Measurements from ENCODE around the gene ARSG. TPM values are rescaled to one million over a fixed set of nuclear protein-coding genes. Genes with fewer than 3 reads are reported as not detected.

Gene ARSG
- polyA plus RNA-seq, 3 donors from 2014 or later: 15.0 to 18.7 (median 15.3) TPM

- peaks cover 69 to 76% of the 10 kb centered on the region in 2 donors for H3K4me1 Mint-ChIP-seq
- no peaks in the 10 kb centered on the region for H3K36me3 Mint-ChIP-seq
- peak overlapping the region; percentile 97 to 100 (median 99) for H3K27ac Mint-ChIP-seq
- no peak for DNase-seq
- H3K27me3 Mint-ChIP-seq (ENCODE audit: low read depth in 3 of 3): peaks cover 6 to 26% (median 12%) of the 10 kb centered on the region in 3 donors
- no peaks in the 10 kb centered on the region for H3K9me3 Mint-ChIP-seq
- peak overlapping the region; percentile 97 to 100 (median 99) for H3K4me3 Mint-ChIP-seq
Measured at GRCh38 chr17:68289936-68290267, 1.4 kb upstream of the ARSG start.

- peak; percentile 87 to 88 (median 88) for DNase-seq
- peaks cover 70 to 77% of the 10 kb centered on the region in 2 donors for H3K4me1 Mint-ChIP-seq
- peak overlapping the region; percentile 97 to 100 (median 99) for H3K4me3 Mint-ChIP-seq
- no peaks in the 10 kb centered on the region for H3K36me3 Mint-ChIP-seq
- H3K27ac Mint-ChIP-seq: peak overlapping the region; percentile 97 to 100 (median 99)
- no peaks in the 10 kb centered on the region for H3K9me3 Mint-ChIP-seq
- H3K27me3 Mint-ChIP-seq (ENCODE audit: low read depth in 3 of 3): peaks cover 6 to 26% (median 12%) of the 10 kb centered on the region in 3 donors
Measured at GRCh38 chr17:68290268-68290954, 884 bp upstream of the ARSG start.

DNA sequence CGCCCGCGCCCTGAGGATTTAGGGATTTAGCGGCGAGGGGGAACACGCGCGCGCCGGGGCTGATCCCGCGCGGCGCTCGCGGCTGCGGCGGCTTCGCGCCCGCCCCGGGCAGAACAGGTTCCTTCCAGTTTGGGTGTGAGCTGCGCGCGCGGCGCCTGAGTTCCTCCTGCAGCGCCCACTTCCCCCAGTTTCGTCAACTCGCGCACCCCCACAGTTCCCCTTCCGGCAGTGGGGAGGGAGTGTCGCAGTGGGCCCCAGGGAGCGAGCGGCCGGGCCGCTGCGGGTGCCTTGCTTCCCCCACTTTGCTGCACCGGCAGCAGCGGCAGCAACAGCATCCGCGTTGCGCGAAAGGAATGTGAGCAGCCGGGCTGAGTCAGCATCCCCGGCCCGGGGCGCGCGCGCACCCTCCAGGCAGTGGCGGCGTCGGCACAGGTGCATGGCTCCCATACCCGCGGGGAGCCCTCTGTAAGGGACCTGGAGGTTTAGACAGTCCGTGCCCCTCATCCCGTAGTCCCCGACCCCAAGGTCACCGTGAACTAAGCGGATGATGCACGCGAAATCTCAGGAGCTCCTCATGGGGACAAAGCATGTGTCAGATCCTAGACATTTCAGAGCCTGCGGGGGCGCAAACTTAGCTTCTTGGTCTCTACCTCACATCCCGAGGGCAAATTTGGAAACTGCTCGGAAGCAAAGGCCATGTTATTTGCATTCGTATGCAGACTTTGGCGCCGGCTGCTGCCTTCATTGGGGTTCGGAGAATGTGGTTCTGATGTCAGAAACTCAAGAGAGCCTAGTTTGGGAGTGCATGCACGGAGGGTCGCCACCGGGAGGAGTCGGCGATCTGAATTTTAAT is 767 bp downstream of the ARSG start:
- no peaks in the 10 kb centered on the region for H3K36me3 Mint-ChIP-seq
- H3K27me3 Mint-ChIP-seq (ENCODE audit: low read depth in 3 of 3): peaks cover 6 to 29% (median 17%) of the 10 kb centered on the region in 3 donors
- H3K27ac Mint-ChIP-seq: peak overlapping the region; percentile 86 to 96 (median 95)
- peaks cover 74 to 78% of the 10 kb centered on the region in 2 donors for H3K4me1 Mint-ChIP-seq
- H3K9me3 Mint-ChIP-seq: no peaks in the 10 kb centered on the region
- H3K4me3 Mint-ChIP-seq: peak overlapping the region; percentile 79 to 91 (median 87)
- peak; percentile 97 to 98 (median 98) for DNase-seq

DNA sequence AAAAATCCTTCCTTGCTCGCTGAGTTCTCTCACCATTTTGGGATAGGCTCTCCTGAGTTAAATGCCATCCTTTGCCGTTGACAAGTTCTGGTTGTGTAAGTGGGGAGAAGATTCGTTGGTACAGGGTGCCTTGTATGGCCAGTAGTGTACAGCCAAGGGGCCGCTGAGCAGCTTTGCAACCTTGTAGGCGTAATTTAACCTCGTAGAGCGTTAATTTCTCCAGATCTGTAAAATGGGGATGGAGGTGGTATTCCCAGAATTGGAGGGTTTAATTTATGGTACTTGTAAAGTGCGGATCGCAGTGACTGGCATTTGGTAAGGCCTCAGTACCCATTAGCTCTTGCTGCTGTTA is 1.4 kb downstream of the ARSG start:
- Mint-ChIP-seq H3K4me3 (peak overlapping the region; percentile 79 to 91 (median 87)), H3K27me3 (ENCODE audit: low read depth in 3 of 3) (peaks cover 4 to 29% (median 17%) of the 10 kb centered on the region in 3 donors), H3K9me3 (no peaks in the 10 kb centered on the region), H3K27ac (peak overlapping the region; percentile 86 to 96 (median 95)), H3K36me3 (no peaks in the 10 kb centered on the region), H3K4me1 (peaks cover 74 to 78% of the 10 kb centered on the region in 2 donors)
- no peak for DNase-seq

GRCh38 chr17:68293490-68294195 is 2.3 kb downstream of the ARSG start:
- DNase-seq: no peak
- peak overlapping the region in 3 of 5 donors; percentile 1 to 35 (median 12) for H3K4me3 Mint-ChIP-seq
- H3K36me3 Mint-ChIP-seq: no peaks in the 10 kb centered on the region
- H3K27ac Mint-ChIP-seq: peak overlapping the region; percentile 64 to 90 (median 84)
- H3K9me3 Mint-ChIP-seq: no peaks in the 10 kb centered on the region
- peaks cover 4 to 29% (median 17%) of the 10 kb centered on the region in 3 donors for H3K27me3 Mint-ChIP-seq (ENCODE audit: low read depth in 3 of 3)
- H3K4me1 Mint-ChIP-seq: peaks cover 74 to 78% of the 10 kb centered on the region in 2 donors

GRCh38 chr17:68294196-68294555 is 2.9 kb downstream of the ARSG start:
- Mint-ChIP-seq H3K36me3 (no peaks in the 10 kb centered on the region), H3K27ac (peak overlapping the region; percentile 64 to 90 (median 83)), H3K4me3 (peak overlapping the region in 3 of 5 donors; percentile 1 to 35 (median 12)), H3K4me1 (peaks cover 71 to 77% of the 10 kb centered on the region in 2 donors), H3K27me3 (ENCODE audit: low read depth in 3 of 3) (peaks cover 4 to 24% (median 17%) of the 10 kb centered on the region in 3 donors), H3K9me3 (no peaks in the 10 kb centered on the region)
- no peak for DNase-seq

DNA sequence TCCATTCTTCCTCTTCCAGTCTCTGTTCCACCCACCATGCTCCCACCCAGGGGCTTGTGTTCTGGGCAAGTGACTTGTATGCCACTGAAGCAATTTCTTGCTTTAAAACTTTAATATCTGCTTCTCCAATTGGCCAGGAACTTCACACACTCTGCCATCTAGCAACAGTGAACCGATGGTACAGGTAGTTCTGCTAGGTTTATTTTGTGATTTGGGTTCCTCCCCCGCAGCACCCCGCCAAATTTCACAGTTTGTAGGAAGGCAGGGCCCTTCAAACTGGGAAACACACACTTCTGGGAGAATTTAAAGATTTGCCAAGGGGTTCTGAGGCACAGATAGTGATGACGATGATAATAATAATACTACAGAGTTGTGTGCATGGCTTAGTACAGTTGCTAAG is 3.3 kb downstream of the ARSG start:
- Mint-ChIP-seq H3K4me3 (peak overlapping the region; percentile 46 to 72 (median 50)), H3K27me3 (ENCODE audit: low read depth in 3 of 3) (peaks cover 4 to 21% (median 17%) of the 10 kb centered on the region in 3 donors), H3K27ac (peak overlapping the region in 5 of 6 donors; percentile 35 to 90 (median 89)), H3K36me3 (no peaks in the 10 kb centered on the region), H3K9me3 (no peaks in the 10 kb centered on the region), H3K4me1 (peaks cover 71 to 77% of the 10 kb centered on the region in 2 donors)
- DNase-seq: no peak

DNA sequence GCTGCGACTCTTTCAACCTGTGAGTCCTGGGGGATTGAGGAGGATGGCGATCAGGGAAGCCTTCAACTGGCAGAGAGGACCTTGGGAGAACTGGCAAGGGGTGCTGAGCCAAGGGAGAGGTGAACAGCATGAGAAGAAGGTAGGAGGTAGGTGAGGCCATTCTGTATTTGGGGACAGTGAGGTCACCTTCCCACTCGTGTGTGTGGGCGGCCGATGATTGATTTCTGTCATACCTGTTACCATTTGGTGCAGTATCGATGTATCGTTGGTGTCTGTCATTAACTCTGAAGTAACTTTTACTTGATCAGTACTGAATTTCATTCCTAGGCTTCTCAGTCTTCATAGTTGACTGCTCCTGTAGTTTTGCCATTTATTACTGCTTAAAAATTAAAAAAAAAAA is 3.8 kb downstream of the ARSG start:
- Mint-ChIP-seq H3K36me3 (no peaks in the 10 kb centered on the region), H3K4me1 (peaks cover 68 to 73% of the 10 kb centered on the region in 2 donors), H3K27ac (peak overlapping the region in 5 of 6 donors; percentile 35 to 90 (median 89)), H3K9me3 (no peaks in the 10 kb centered on the region), H3K4me3 (peak overlapping the region; percentile 46 to 72 (median 50)), H3K27me3 (ENCODE audit: low read depth in 3 of 3) (peaks cover 4 to 20% (median 17%) of the 10 kb centered on the region in 3 donors)
- no peak for DNase-seq

- peak overlapping the region; percentile 78 to 90 (median 87) for H3K4me3 Mint-ChIP-seq
- no peaks in the 10 kb centered on the region for H3K9me3 Mint-ChIP-seq
- H3K4me1 Mint-ChIP-seq: peaks cover 69 to 72% of the 10 kb centered on the region in 2 donors
- H3K27me3 Mint-ChIP-seq (ENCODE audit: low read depth in 3 of 3): peaks cover 2 to 11% (median 9%) of the 10 kb centered on the region in 3 donors
- H3K36me3 Mint-ChIP-seq: peaks cover under 1 to 4% (median 1%) of the 10 kb centered on the region in 3 donors
- DNase-seq: peak; percentile 83 to 89 (median 88)
- peak overlapping the region; percentile 91 to 95 (median 95) for H3K27ac Mint-ChIP-seq
Measured at GRCh38 chr17:68296217-68297191, 5.2 kb downstream of the ARSG start.

- Mint-ChIP-seq H3K27ac (peak overlapping the region; percentile 91 to 95 (median 95)), H3K27me3 (ENCODE audit: low read depth in 3 of 3) (peaks cover 0 to 6% (median 5%) of the 10 kb centered on the region in 3 donors), H3K4me3 (peak overlapping the region; percentile 78 to 90 (median 87)), H3K9me3 (no peaks in the 10 kb centered on the region), H3K4me1 (peaks cover 70 to 77% of the 10 kb centered on the region in 2 donors), H3K36me3 (peaks cover 4 to 8% (median 5%) of the 10 kb centered on the region in 3 donors)
- no peak for DNase-seq
Measured at GRCh38 chr17:68297195-68297594, 5.9 kb downstream of the ARSG start.

GRCh38 chr17:68298601-68299000 is 7.3 kb downstream of the ARSG start:
- Mint-ChIP-seq H3K27me3 (ENCODE audit: low read depth in 3 of 3) (peaks cover 1 to 6% (median 5%) of the 10 kb centered on the region in 3 donors), H3K4me3 (peak overlapping the region in 1 of 5 donors; percentile 63), H3K9me3 (no peaks in the 10 kb centered on the region), H3K4me1 (peaks cover 61 to 68% of the 10 kb centered on the region in 2 donors), H3K27ac (peak overlapping the region; percentile 42 to 94 (median 80)), H3K36me3 (peaks cover 4 to 11% (median 5%) of the 10 kb centered on the region in 3 donors)
- no peak for DNase-seq

DNA sequence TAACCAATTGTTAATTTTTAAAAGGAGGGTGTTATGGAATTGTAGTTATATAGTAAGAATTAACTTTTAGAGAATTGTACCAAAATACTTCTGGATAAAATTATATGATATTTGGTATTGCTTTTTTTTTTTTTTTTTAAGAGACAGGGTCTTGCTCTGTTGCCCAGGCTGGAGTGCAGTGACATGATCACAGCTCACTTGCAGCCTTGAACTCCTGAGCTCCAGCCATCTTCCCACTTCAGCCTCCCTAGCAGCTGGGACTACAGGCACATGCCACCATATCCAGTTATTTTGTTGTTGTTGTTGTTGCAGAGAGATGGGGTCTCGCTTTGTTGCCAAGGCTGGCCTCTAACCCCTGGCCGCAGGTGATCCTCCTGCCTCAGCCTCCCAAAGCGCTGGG is 8.5 kb downstream of the ARSG start:
- Mint-ChIP-seq H3K36me3 (peaks cover 4 to 11% (median 5%) of the 10 kb centered on the region in 3 donors), H3K27me3 (ENCODE audit: low read depth in 3 of 3) (peaks cover 1 to 5% (median 4%) of the 10 kb centered on the region in 3 donors), H3K4me1 (peaks cover 49 to 56% of the 10 kb centered on the region in 2 donors), H3K27ac (peak overlapping the region in 3 of 6 donors; percentile 55 to 84 (median 59)), H3K9me3 (no peaks in the 10 kb centered on the region), H3K4me3 (no peak overlapping the region)
- DNase-seq: no peak

All from immature natural killer cell (primary cell).